ENCODE results near the gene PCSK1N. TPM values are rescaled to one million over a fixed set of nuclear protein-coding genes. Genes with fewer than 3 reads are reported as not detected.
"Not testable (repeated sequence)": the region's sequence is repeated elsewhere in the genome, so short reads cannot be mapped to it uniquely, and the experiment has no call there.

The PCSK1N gene
- total and polyA plus RNA-seq, 2 experiments from 2014 or later, result 39.0 to 97.0 TPM

DNA sequence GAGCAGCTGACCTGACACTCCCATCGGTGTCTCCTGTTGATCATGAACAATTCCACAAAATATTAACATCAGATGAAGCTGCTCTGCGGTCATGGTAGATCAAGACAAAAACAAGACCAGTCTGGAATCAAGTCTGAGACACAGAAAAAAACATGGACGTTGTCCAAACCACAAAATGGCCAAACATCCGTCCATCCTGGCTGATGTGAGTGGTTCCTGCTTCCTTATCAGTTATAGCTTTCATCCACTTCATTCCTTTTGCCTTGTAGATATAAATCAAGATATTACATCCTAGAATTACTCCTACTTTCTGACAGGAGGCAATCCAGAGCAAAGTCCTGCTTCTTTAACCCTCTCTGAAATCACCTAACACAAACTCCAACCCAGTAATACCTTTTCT is 28.8 kb upstream of the PCSK1N start:
- Histone ChIP-seq H3K4me1 (ENCODE audit: insufficient read depth) (no peaks in the 10 kb centered on the region), H3K36me3 (replicated peaks; ENCODE audit: insufficient read depth, low read depth) (no peaks in the 10 kb centered on the region), H4K20me1 (ENCODE audit: insufficient read depth, poor library complexity, severe bottlenecking) (no peaks in the 10 kb centered on the region), H3K27ac (no peak overlapping the region), H3K9me2 (replicated peaks; ENCODE audit: insufficient read depth) (no peaks in the 10 kb centered on the region), H3K79me2 (no peaks in the 10 kb centered on the region), H2AFZ (no peak overlapping the region), H3K4me3 (no peak overlapping the region), H3K27me3 (no peaks in the 10 kb centered on the region), H3K4me2 (no peak overlapping the region), H3K9me3 (ENCODE audit: low read depth) (no peaks in the 10 kb centered on the region)
- WGBS (ENCODE audit: low lambda C conversion rate, missing lambda C conversion rate), result 49% methylated on average over 4 of the region's 4 CpGs
- DNase-seq (ENCODE audit: low spot score), result no peak
- no peak for TF ChIP-seq EZH2 (IDR thresholded peaks at IDR 0.05; ENCODE audit: borderline replicate concordance)
- TF ChIP-seq, protein P1, sequence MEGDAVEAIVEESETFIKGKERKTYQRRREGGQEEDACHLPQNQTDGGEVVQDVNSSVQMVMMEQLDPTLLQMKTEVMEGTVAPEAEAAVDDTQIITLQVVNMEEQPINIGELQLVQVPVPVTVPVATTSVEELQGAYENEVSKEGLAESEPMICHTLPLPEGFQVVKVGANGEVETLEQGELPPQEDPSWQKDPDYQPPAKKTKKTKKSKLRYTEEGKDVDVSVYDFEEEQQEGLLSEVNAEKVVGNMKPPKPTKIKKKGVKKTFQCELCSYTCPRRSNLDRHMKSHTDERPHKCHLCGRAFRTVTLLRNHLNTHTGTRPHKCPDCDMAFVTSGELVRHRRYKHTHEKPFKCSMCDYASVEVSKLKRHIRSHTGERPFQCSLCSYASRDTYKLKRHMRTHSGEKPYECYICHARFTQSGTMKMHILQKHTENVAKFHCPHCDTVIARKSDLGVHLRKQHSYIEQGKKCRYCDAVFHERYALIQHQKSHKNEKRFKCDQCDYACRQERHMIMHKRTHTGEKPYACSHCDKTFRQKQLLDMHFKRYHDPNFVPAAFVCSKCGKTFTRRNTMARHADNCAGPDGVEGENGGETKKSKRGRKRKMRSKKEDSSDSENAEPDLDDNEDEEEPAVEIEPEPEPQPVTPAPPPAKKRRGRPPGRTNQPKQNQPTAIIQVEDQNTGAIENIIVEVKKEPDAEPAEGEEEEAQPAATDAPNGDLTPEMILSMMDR (IDR thresholded peaks at IDR 0.05; ENCODE audit: poor library complexity), result no peak
- no peak for TF ChIP-seq EZH2phosphoT487 (IDR thresholded peaks at IDR 0.05; ENCODE audit: low read depth, severe bottlenecking, unreplicated experiment)

- no peaks in the 10 kb centered on the region for H4K20me1 ChIP-seq (ENCODE audit: insufficient read depth, poor library complexity, severe bottlenecking)
- no peaks in the 10 kb centered on the region for H3K9me2 ChIP-seq (replicated peaks; ENCODE audit: insufficient read depth)
- H3K79me2 ChIP-seq, result no peaks in the 10 kb centered on the region
- WGBS (ENCODE audit: low lambda C conversion rate, missing lambda C conversion rate), result 48% methylated on average over 4 of the region's 5 CpGs
- no peaks in the 10 kb centered on the region for H3K27me3 ChIP-seq
- H2AFZ ChIP-seq, result no peak overlapping the region
- H3K27ac ChIP-seq, result no peak overlapping the region
- H3K9me3 ChIP-seq (ENCODE audit: low read depth), result no peaks in the 10 kb centered on the region
- DNase-seq (ENCODE audit: low spot score), result no peak
- H3K4me1 ChIP-seq (ENCODE audit: insufficient read depth), result no peaks in the 10 kb centered on the region
- no peak overlapping the region for H3K4me3 ChIP-seq
- no peaks in the 10 kb centered on the region for H3K36me3 ChIP-seq (replicated peaks; ENCODE audit: insufficient read depth, low read depth)
- no peak for TF ChIP-seq EZH2phosphoT487 (IDR thresholded peaks at IDR 0.05; ENCODE audit: low read depth, severe bottlenecking, unreplicated experiment)
- TF ChIP-seq, protein P1 (IDR thresholded peaks at IDR 0.05; ENCODE audit: poor library complexity), result peak; percentile 32
- H3K4me2 ChIP-seq, result no peak overlapping the region
Observed at GRCh38 chrX:48854898-48855297, 19.5 kb upstream of the PCSK1N start.

GRCh38 chrX:48854121-48854804 is 18.9 kb upstream of the PCSK1N start:
- not testable (repeated sequence) for H3K27me3 ChIP-seq; H3K4me2 ChIP-seq; H3K79me2 ChIP-seq; H3K9me2 ChIP-seq (replicated peaks; ENCODE audit: insufficient read depth); H3K36me3 ChIP-seq (replicated peaks; ENCODE audit: insufficient read depth, low read depth); DNase-seq (ENCODE audit: low spot score); H3K27ac ChIP-seq; H2AFZ ChIP-seq; H3K4me3 ChIP-seq; H4K20me1 ChIP-seq (ENCODE audit: insufficient read depth, poor library complexity, severe bottlenecking); H3K4me1 ChIP-seq (ENCODE audit: insufficient read depth); H3K9me3 ChIP-seq (ENCODE audit: low read depth)
- WGBS (ENCODE audit: low lambda C conversion rate, missing lambda C conversion rate), result 89% methylated on average over 12 of the region's 12 CpGs

DNA sequence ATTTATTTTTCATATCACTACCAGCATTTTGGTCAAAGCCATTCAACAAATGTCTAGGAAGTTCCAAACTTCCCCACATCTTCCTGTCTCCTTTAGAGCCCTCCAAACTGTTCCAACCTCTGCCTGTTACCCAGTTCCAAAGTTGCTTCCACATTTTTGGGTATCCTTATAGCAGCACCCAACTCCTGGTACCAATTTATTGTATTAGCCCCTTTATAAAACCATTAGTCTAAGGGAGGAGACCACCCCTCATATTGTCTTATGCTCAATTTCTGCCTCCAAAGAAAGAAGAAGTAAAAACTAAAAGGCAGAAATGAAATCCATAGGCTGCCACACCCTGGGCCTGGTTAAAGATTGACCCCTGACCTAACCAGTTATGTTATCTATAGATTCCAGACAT is 18.1 kb upstream of the PCSK1N start:
- not testable (repeated sequence) for H3K36me3 ChIP-seq (replicated peaks; ENCODE audit: insufficient read depth, low read depth); H3K27me3 ChIP-seq; H3K4me2 ChIP-seq; H3K9me2 ChIP-seq (replicated peaks; ENCODE audit: insufficient read depth); DNase-seq (ENCODE audit: low spot score); H3K79me2 ChIP-seq; H3K4me3 ChIP-seq; H3K9me3 ChIP-seq (ENCODE audit: low read depth); H4K20me1 ChIP-seq (ENCODE audit: insufficient read depth, poor library complexity, severe bottlenecking); H3K27ac ChIP-seq; H2AFZ ChIP-seq; H3K4me1 ChIP-seq (ENCODE audit: insufficient read depth)

Measured in hepatocyte (in vitro differentiated cells).